Measurements from ENCODE around the gene LRRIQ1. TPM values are rescaled to one million over a fixed set of nuclear protein-coding genes. Genes with fewer than 3 reads are reported as not detected.
A peak's percentile ranks its signal among the peaks of the same experiment; 100 is the strongest.

LRRIQ1 gene
- total RNA-seq, 2 experiments from 2014 or later: not detected

DNA sequence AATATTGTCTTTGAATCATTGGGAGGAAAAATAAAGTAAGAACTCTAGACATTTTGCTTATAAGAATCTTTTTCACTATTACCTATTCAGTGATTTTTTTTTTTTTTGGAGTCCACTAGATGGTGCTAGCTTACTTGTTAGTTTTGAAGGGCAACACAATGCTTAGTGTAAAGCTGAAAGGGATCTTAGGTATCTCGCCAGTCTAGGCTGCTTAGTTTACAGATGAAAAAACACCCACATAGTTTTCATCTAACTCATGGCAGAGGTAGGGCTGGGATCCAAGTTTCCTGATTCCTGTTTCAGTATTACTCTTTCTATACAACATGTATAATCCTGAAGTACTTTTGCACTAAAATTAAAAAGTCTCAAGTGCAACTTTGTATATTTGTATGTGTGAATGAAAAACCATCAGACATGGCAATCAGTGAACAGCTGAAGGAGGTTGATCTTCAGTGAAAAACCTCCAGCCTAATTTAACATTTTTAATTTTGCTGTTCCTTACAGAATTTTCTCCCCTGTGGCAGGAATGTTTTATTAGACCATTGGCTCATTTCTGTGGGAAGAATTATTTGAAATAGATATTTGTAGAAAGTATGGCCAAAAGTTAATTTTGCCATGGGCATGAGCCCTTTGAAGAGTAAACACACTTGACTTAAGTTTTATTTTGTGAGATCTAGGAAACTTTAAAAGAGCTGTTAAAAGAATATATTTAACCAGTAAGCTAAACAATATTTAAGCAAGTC lies 40.7 kb downstream of the LRRIQ1 start:
- POLR2A ChIA-PET: interaction anchor here (1.0 kb wide), 1 partner anchor 102 kb away, joined by 4 read pairs; no protein-coding TSS in a partner anchor
- no peaks in the 10 kb centered on the region for H3K4me1 ChIP-seq (ENCODE audit: insufficient read depth, low read length, poor library complexity, severe bottlenecking)
- no peak overlapping the region for H3K4me3 ChIP-seq (ENCODE audit: low read depth, low read length, poor library complexity, severe bottlenecking)
- no peaks in the 10 kb centered on the region for H3K79me2 ChIP-seq (ENCODE audit: insufficient read depth, low read depth, low read length)
- CTCF ChIA-PET (ENCODE audit: unreplicated experiment): no interaction called here
- TF ChIP-seq, protein P1, sequence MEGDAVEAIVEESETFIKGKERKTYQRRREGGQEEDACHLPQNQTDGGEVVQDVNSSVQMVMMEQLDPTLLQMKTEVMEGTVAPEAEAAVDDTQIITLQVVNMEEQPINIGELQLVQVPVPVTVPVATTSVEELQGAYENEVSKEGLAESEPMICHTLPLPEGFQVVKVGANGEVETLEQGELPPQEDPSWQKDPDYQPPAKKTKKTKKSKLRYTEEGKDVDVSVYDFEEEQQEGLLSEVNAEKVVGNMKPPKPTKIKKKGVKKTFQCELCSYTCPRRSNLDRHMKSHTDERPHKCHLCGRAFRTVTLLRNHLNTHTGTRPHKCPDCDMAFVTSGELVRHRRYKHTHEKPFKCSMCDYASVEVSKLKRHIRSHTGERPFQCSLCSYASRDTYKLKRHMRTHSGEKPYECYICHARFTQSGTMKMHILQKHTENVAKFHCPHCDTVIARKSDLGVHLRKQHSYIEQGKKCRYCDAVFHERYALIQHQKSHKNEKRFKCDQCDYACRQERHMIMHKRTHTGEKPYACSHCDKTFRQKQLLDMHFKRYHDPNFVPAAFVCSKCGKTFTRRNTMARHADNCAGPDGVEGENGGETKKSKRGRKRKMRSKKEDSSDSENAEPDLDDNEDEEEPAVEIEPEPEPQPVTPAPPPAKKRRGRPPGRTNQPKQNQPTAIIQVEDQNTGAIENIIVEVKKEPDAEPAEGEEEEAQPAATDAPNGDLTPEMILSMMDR (conservative IDR thresholded peaks at IDR 0.05; ENCODE audit: low read length): peak; percentile 80
- no peak for TF ChIP-seq EZH2phosphoT487 (IDR thresholded peaks at IDR 0.05; ENCODE audit: borderline replicate concordance, low read depth, low read length)
- H3K36me3 ChIP-seq (ENCODE audit: insufficient read depth, low read length): no peaks in the 10 kb centered on the region
- DNase-seq (ENCODE audit: low spot score): peak; percentile 45
- H3K4me2 ChIP-seq (ENCODE audit: low read length): no peak overlapping the region
- intact Hi-C loops (cut with micrococcal nuclease; ENCODE audit: unreplicated experiment): loop anchor here (5.0 to 10.0 kb wide), 2 partner anchors 348 to 370 kb away; no protein-coding TSS in a partner anchor
- peak overlapping the region; percentile 21; the same call in 1 of the 2 replicates for H2AFZ ChIP-seq (ENCODE audit: low read length)
- no TSS peak for BruUV-seq (replicated peaks)
- no peaks in the 10 kb centered on the region for H4K20me1 ChIP-seq (ENCODE audit: insufficient read depth, low read length)
- H3K9me2 ChIP-seq (ENCODE audit: insufficient read depth, low read length): no peaks in the 10 kb centered on the region
- H3K9me3 ChIP-seq (ENCODE audit: low read length): no peaks in the 10 kb centered on the region
- H3K27ac ChIP-seq (ENCODE audit: low read depth, low read length, poor library complexity, severe bottlenecking): no peak overlapping the region

DNA sequence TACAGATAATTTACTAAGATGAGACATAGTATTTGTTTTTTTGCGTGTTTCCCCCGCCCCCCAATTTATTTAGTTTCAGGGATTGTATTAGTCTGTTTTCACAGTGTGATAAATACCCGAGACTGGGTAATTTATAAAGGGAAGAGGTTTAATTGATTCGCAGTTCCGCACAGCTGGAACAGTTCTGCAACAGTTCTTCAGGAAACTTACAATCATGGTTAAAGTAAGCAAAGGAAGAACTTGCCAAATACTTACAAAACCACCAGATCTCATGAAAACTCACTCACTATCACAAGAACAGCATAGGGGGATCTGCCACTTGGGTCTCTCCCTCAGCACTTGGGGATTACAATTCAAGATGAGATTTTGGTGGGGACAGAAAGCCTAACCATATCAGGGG lies 48.9 kb downstream of the LRRIQ1 start:
- ChIA-PET POLR2A (no interaction called here), CTCF (ENCODE audit: unreplicated experiment) (no interaction called here)
- no peaks in the 10 kb centered on the region for H4K20me1 ChIP-seq (ENCODE audit: insufficient read depth, low read length)
- no peak overlapping the region for H3K27ac ChIP-seq (ENCODE audit: low read depth, low read length, poor library complexity, severe bottlenecking)
- no peak overlapping the region for H2AFZ ChIP-seq (ENCODE audit: low read length)
- H3K9me2 ChIP-seq (ENCODE audit: insufficient read depth, low read length): no peaks in the 10 kb centered on the region
- H3K4me2 ChIP-seq (ENCODE audit: low read length): no peak overlapping the region
- no peaks in the 10 kb centered on the region for H3K79me2 ChIP-seq (ENCODE audit: insufficient read depth, low read depth, low read length)
- intact Hi-C loops (cut with micrococcal nuclease; ENCODE audit: unreplicated experiment): no loop called here
- no peaks in the 10 kb centered on the region for H3K36me3 ChIP-seq (ENCODE audit: insufficient read depth, low read length)
- DNase-seq (ENCODE audit: low spot score): no peak
- TF ChIP-seq, protein P1 (conservative IDR thresholded peaks at IDR 0.05; ENCODE audit: low read length): no peak
- TF ChIP-seq EZH2phosphoT487 (IDR thresholded peaks at IDR 0.05; ENCODE audit: borderline replicate concordance, low read depth, low read length): no peak
- no peaks in the 10 kb centered on the region for H3K4me1 ChIP-seq (ENCODE audit: insufficient read depth, low read length, poor library complexity, severe bottlenecking)
- H3K4me3 ChIP-seq (ENCODE audit: low read depth, low read length, poor library complexity, severe bottlenecking): no peak overlapping the region
- no TSS peak for BruUV-seq (replicated peaks)
- no peaks in the 10 kb centered on the region for H3K9me3 ChIP-seq (ENCODE audit: low read length)

DNA sequence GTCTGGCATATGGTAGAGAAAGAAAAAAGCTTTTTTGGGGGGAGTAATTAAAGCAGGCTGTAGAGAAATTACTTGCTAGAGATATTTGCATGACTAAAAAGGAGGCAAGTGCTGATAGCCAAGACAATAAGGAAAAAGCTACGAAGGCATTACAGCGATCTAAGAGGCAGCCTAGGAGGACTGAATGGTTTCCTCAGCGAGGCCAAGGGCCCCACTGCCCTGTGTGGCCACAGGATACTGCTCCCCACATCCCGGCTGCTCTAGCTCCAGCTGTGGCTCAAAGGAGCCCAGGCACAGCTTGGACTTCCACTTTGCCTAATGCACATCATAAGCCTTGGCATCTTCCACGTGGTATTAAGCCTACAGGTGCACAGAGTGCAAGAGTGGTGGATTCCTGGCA lies 53.6 kb downstream of the LRRIQ1 start:
- intact Hi-C loops (cut with micrococcal nuclease; ENCODE audit: unreplicated experiment): no loop called here
- Histone ChIP-seq H2AFZ (ENCODE audit: low read length) (no peak overlapping the region), H3K4me2 (ENCODE audit: low read length) (no peak overlapping the region), H3K4me3 (ENCODE audit: low read depth, low read length, poor library complexity, severe bottlenecking) (no peak overlapping the region), H3K9me2 (ENCODE audit: insufficient read depth, low read length) (no peaks in the 10 kb centered on the region), H3K4me1 (ENCODE audit: insufficient read depth, low read length, poor library complexity, severe bottlenecking) (no peaks in the 10 kb centered on the region), H3K27ac (ENCODE audit: low read depth, low read length, poor library complexity, severe bottlenecking) (no peak overlapping the region), H3K9me3 (ENCODE audit: low read length) (no peaks in the 10 kb centered on the region), H3K36me3 (ENCODE audit: insufficient read depth, low read length) (no peaks in the 10 kb centered on the region), H3K79me2 (ENCODE audit: insufficient read depth, low read depth, low read length) (no peaks in the 10 kb centered on the region), H4K20me1 (ENCODE audit: insufficient read depth, low read length) (no peaks in the 10 kb centered on the region)
- CTCF ChIA-PET (ENCODE audit: unreplicated experiment): no interaction called here
- no peak for DNase-seq (ENCODE audit: low spot score)
- TF ChIP-seq, protein P1 (conservative IDR thresholded peaks at IDR 0.05; ENCODE audit: low read length): no peak
- no peak for TF ChIP-seq EZH2phosphoT487 (IDR thresholded peaks at IDR 0.05; ENCODE audit: borderline replicate concordance, low read depth, low read length)
- BruUV-seq (replicated peaks): no TSS peak
- POLR2A ChIA-PET: interaction anchor here (1.0 kb wide), 1 partner anchor 10 kb away, joined by 3 read pairs; no protein-coding TSS in a partner anchor
